NT2/D1 (cell line): ENCODE measurements around the gene BCL3.

ENCODE experiments used
- SUZ12 ChIP-seq: IDR thresholded peaks from 2 replicates; pipeline ENCODE4 v1.6.1; 2011; ENCODE audit not compliant: insufficient read length, insufficient read depth; ENCODE audit errors: extremely low read depth
- YY1 ChIP-seq: IDR thresholded peaks from 2 replicates; pipeline ENCODE4 v1.6.1; 2011; ENCODE audit not compliant: insufficient read length, insufficient read depth
- ZNF274 ChIP-seq: IDR thresholded peaks from 2 replicates; pipeline ENCODE4 v1.6.1; 2011; ENCODE audit warnings: mild to moderate bottlenecking, low read depth, low read length

GRCh38 chr19:44789943-44790483, 41.5 kb downstream of the BCL3 start:
- TF ChIP-seq YY1 (no peak), ZNF274 (no peak), SUZ12 (no peak)
